GM21390 (cell line): Measurements from ENCODE around the gene PTPRG.

Source experiments
- ATAC-seq: cut with Tn5 transposase; IDR thresholded peaks from one replicate; pipeline ENCODE4 v1.9.1; 2021; ENCODE audit not compliant: unreplicated experiment

PTPRG gene

DNA sequence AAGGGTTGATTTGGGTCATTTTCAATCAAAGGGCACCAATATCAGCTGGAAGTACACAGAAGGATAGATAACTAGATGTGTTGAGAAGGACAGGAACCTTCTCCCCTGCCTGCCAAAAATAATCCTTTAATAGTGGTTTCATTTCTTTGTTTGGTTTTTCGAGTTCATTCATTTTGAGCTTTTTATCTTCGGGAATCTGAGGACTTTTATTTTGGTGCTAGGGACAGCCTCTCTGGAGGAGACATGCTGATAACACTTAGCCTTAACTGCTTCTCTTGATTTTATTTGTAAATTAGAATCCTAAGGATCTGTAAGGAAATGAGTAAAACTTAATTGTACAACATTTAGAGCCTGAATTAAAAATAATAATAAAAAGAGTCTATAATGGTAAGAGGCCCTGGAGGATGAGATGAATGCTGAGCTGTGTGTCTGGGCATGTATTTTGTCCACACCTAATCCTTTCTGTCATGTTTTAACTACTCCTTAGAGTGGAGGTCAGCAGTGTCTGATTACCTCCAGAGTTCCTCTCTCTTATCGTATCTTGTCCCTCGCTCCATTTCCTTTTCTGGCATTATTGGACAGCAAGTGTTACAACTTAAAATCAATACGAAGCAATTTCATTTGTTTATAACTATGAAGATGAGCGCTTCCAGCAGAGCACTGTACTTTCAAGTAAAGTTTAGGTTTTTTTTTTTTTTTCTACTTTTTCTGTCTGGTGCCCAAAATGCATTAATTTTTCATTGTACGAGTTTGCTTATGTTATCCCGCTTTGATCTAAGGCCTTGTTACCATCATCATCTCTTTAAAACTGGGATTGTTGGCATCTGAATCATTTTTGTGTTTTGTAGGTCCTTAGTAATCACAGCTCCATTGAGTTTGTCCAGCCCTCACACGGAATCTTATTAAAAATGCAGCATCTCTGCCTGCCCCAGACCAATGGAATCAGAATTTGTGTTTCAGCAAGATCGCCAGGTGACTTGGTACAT lies 22.8 kb downstream of the PTPRG start:
- ATAC-seq = no peak

DNA sequence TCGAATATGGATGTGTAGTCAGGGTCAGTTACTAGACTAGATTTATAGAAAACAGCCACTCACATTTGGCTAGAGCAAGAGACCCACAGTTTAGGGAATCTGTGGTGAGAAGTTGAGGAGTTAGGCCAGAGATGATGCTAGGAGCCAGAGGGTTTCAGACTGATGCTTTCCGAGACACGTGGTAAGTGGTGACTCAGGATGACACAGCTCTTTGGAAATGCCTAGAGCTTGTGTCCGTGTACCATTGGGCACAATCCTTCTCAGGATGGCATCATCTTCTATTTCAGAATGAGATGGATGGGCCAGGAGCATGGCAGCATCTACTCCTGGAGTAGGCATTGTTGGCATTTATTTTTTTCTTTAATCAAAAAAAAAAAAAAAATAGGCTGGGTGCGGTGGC lies 28.5 kb downstream of the PTPRG start:
- ATAC-seq = no peak

DNA sequence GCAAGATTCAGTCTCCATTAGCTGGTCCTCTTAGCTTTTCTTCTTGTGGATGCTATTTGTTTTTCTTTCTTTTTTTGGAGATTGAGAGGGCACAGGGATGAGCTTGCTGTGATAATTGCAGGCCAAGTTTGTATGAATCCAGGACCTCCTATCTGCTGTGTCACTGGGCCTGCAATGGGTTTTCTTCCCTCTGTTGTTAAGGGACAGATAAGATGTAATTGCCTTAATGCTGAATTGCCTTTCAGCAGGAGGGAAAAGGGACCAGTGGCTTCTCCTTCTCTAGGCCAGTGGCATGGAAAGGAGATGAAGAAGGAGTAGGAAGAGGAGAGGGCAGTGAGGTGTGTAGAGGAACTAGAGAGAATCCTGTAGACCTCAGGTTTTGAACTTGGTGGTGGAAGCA lies 29.9 kb downstream of the PTPRG start:
- ATAC-seq = no peak

DNA sequence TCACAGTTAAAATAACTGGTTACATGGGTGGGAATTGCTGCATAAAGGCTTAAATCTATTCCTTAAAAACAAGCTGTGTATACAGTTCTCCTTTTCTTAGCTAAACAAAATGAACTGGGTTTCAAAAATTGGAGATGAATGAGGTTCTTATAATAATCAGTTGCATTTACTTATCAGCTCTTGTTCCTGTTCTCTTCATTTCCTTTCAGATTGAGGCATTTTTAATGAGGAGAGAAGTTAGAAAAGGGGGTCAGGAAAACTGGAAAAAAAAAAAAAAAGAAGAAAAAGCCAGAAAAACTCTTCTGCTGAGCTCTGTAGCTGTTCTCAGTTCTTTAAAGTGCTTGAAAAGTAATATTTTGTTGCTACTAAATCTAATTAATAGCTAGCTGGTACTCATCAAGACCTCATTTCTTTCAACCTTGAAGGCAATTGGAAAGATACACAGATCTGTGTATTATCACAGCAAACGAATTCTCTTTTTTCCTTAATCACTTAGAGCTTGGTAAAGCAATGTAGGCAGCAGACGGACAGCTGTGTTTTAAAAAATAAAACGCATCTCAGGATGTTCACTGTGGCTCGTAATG lies 32.2 kb downstream of the PTPRG start:
- no peak for ATAC-seq

DNA sequence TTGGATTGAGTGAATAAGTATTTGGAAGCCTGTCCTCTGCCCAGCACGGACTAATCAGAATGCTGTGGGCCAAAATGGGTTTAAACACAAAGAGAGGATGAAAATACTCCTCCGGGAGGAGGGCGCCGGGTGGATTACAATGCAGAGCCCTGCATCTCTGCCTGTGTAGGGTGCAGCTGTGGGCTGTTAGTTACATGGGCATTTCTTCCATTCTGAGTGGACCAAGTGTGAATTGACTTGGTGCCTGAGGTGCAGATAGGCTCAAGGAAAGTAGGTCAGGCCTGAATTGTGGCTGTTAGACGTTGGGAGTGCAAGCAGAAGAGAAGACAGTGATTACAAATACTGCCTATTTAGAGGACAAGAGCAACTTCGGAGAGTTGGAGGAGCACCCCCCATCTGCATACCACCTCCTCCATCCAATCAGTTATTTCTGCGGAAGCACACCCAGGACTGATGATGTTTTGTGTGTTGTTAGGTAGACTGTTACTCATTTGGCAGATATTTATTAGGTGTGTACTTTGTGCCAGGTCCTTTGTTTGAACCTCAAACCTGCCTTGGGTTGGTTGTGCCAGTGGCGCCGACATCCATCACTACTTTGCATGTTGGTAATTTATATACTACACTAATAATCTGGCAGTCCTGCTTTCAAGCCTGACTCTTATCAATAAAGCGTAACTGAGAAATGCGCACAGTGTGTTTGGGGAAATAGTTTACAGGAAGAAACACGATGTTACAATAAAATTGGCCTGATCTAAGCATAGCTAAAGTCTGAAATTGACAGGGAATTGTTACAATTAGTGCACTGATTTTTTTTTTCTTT lies 33.0 kb downstream of the PTPRG start:
- no peak for ATAC-seq

DNA sequence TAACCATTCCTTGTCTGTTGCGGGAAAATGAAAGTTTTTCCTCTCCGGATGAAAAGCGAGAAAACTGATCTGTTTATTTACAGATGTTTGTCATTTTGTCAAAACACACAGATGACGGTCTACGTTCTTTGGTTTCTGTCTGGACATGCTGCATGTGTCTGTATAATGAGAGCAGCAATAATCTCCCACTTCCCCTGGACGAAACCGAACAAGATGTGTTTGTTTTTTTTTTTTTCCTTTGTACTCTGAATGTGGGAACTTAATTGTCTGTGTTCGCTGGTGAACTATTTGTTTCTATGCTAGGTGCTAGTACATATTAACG lies 33.6 kb downstream of the PTPRG start:
- ATAC-seq = no peak

DNA sequence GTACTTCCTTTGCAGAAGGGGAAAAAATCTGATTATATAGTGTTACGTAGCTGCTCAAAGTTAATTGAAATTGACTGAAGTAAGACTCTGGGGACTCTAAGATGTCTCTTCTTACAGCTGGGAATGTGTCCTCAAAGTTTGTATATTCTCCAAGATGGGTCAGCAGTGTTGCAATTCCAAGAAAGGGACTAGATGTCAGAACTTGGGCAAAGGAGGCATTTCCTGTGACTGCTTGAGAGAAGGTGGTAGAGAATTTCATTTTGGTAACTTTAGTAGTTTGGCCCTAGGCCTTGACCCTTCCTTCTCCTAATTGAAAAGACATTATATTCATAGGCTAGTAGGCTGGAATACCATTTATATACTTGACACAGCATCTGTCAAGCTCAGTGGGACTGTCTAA lies 33.9 kb downstream of the PTPRG start:
- no peak for ATAC-seq

DNA sequence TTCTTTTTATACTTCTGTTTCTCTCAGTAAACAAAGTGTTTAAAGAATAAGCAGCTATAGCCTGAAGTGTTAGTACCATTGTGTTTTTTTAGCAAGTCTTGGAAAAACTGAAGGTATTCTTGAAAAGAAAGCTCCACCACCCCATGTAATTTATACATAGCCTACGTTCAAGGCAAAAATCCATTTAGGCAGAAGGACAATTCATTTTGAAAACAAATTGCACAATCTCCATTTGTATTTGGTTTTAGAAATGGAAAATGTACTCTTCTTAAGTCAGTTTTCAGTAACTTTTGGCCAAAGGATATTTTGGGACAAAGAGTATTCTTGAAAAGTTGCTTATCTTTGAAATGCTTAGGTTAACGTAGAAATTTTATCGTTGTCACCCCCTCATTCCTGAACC lies 34.5 kb downstream of the PTPRG start:
- ATAC-seq = no peak

DNA sequence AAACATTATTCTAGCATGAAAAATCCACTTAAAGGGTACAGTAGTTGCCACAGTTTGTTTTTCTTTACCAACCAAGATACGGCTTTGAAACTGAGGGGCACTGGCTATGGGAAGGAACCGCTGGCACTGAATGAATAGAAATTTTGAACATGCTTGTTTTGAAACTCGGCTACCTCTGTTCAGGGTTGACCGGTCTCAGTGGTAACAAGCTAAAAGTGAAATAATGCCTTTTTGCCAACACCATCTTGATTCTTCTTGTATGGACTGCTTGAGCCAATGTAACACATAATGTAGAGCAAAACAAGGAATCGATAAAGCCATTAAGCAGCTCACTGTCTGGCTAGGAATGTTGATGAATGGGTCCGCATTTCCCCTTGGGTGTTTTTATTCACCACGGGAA lies 36.5 kb downstream of the PTPRG start:
- no peak for ATAC-seq

DNA sequence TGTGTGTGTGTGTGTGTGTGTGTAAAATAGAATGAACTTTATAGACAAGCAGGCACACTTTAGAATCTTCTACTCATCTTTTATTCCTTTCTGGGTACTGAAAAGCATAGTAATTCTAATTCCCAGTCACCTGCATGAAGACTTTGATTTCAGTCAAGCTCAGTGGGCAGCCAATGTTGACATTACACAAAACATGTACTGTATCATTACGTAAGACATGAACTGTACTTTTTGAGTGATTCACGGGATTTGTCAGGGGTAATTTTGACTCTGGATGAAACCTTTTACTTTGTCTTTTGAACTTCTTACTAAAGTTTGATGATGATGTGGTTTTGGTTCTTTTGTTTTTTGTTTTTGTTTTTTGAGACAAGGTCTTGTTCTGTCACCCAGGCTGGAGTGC lies 38.8 kb downstream of the PTPRG start:
- no peak for ATAC-seq

DNA sequence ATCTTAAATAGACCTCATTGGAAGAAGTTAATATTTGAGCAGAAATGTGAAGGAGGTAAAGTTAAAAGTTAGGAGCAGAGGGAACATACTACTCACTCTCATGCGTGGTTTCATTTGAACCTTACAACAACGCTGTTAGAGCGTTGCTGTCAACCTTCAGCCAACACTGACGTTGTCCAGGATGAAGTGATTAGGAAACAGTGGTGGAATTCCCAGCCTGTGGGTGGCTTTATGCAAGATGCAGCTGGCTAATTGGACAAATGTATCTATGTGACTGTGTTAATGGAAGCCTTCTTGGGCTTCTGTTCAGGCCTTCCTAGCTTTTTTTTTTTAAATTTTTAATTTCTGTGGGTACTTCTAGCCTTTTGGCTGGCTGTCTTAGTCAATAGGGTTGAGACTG lies 40.5 kb downstream of the PTPRG start:
- no peak for ATAC-seq

DNA sequence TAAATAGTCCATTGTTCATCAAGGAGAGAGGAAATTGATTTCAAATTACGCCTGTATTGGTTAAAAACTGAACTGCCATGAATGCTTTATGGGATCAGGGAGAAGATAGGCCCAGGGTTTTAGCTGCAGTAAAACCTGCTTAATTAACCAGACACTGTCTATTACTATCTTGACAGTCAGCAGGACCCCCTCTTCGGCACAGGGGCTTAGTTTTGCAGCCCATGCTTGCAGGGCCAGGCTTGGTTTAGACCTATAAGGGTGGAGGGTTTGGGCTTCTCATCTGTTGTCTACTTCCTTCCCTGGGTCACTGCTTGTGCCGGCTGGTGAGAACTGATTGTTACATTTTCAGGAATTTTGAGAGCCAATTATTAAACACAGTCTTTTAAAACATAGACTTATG lies 41.1 kb downstream of the PTPRG start:
- no peak for ATAC-seq

DNA sequence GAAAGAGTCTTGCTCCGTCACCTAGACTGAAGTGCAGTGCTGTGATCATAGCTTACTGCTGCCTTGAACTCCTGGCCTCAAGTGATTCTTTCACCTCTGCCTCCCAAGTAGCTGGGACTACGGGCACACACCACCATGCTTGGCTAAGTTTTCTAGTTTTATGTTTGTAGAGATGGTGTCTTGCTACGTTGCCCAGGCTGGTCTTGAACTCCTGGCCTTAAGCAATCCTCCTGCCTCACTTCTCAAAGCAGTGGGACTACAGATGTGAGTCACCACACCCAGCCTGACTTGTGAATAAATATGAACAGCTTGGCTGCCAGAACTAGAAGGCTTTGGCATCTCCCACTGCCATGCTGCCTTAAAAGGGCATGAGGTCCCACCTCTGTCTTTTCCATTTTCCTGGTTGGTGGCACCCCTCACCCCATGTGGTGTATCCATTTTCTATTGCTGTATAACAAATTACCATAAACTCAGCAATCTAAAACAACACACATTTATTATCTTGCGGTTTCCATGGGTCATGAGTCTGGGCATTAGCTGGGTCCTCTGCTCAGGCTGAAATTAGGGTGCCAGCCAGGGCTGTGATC lies 44.3 kb downstream of the PTPRG start:
- ATAC-seq = no peak

DNA sequence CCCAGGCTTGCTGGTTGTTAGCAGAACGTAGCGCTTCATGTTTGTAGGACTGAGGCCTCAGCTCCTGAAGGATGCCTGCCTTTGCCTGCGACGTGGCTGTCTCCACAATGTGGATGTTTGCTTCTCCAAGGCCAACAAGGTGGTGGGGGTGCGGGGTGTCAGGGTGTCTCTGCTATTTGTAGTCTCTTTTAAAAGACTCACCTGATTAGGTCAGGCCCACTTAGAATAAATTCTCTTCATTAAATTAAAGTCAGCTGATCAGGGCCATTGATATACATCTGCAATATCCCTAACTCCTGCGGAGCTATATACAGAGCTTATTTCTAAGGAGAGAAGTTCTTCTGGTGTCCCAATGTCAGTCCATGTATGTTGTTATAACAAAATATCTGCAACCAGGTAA lies 44.8 kb downstream of the PTPRG start:
- no peak for ATAC-seq

DNA sequence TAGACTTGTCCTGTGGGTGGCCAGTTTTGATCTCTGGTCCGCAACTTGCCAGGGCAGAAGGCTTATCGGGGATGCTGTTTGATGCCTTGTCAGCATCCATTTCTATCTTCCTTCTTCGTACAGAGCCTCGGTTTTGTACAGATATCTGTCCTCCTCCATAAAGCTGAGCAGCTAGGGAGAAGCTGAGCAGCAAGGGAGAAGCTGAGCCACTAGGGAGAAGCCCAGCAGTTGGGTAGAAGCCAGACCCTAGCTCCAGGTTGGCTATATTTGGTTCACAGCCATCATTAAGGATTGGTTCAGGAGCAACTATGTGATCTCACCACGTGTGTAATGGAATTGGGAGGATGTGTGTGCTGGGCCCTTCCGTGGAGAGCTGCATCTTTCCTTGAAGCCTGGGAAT lies 46.7 kb downstream of the PTPRG start:
- ATAC-seq = no peak

DNA sequence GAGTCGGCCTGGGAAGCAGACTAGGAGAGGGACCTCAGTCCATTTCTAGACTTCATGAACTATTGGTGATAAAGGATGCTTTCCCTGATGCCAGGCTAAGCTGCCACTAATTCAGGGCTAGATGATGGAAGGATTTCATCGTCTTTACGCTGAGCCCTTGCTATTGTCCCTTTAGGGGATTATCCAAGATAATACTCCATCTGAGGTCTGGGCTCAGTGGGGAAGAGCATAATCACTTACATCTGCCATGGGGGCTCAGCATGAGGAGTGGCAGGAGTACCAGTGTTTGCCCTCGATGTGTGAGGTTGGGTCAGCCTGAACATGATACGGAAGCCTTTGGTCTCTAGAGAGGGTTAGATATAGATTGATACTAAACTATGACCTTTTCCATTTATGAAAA lies 47.3 kb downstream of the PTPRG start:
- no peak for ATAC-seq

DNA sequence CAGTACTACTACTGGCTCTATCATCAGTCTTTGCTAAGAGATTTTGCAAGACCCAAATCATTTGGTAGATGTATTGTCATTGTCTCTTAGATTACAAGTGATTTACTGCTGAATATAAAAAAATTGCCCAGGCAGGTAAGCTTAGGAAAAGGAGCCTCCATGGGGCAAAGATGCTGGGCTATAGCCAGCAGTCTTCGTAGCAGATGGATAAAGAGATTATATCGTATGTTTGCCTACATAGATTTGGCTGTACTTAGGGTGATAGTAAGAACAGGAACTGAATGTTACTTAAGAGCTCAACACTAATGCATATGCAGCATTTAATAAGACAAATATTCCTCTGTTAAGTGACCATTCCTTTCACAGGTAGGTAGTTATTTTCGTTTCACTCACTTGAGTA lies 48.9 kb downstream of the PTPRG start:
- no peak for ATAC-seq

DNA sequence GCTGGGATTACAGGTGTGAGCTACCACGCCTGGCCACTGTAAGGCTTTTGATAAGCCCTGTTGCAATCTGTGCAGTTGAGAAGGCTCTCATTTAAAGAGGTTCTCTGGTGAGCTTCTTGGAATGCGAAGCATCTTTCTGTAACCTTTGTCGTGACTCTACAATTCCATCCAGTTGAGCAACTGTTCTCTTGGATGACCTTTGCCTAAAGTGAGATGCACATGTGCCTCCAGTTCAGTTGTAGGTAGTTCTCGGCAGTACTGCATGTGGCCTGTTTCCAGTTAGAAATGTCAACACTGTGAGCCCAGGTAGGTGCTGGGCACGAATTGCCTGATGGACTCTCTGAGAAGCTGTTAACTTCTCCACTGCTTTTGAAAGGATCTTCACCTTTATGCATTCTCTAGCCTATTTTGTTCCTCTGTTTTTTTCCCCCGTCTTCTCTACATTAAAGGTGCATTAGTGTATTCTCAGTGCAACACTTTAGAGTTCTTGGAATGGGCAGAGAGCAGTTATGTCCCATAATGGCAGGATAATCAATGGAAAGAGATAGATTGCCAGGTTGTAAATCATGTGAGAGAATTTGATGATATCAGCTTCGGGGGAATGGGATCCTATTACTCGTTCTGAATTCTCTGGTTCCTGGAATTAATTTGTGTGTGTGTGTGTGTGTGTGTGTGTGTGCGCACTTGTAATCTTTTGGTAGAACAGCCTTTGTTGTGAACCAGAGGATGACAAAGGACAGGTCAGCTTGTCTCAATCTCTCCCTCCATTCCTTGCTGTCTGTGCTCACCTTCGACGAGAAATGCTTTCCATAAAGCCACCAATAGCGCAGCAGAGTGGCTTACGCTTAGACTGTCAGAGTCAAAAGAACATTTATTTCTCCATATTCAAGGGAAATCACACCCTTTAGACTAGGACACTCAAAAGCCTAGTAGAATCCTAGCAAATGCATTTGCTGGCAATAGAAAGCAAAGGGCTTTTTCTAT lies 51.1 kb downstream of the PTPRG start:
- no peak for ATAC-seq

DNA sequence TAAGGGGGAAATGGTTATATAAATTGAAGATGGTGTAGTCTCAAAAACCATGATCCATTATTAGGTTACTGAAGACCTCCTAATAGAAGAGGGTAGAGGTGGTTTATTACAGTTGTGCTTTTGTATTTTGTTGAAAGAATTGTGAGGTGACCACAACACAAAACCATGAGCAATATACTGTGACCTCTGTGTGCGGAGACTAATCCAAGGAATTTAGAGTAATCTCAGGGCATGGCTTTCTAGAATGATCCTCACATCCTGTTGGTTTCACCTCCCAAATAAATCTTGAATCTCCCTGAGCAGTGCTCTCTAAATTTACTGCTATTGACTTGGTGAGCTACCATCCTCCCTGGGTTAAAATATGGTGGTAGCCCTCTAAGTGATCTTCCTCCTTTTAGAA lies 52.3 kb downstream of the PTPRG start:
- ATAC-seq = no peak

DNA sequence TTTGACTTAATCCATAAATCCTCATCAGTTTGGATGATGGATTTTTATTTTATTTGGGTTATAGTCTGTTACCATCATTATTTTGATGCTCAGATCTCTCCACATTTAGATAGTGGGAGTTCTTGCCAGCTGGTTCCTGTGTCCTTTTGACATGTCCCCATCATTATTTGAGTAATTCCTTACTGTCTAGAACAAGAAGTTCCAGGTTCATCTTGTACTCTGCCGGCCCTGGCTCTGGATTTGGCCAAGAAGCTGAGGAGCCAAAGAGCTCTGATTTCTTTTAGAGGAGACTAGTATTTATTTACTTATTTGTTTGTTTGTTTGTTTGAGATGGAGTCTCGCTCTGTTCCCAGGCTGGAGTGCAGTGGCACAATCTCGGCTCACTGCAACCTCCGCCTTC lies 54.3 kb downstream of the PTPRG start:
- no peak for ATAC-seq
